Keratinocyte (primary cell): ENCODE measurements around the gene EXOSC9. TPM values are rescaled to one million over a fixed set of nuclear protein-coding genes. Genes with fewer than 3 reads are reported as not detected.

Source experiments
- DNase-seq: peaks from one replicate; pipeline ENCODE4 v3.0.0-alpha.2; 2011; ENCODE audit warnings: low read depth, missing footprints, low spot score
- FAIRE-seq: peaks from 2 replicates; lab custom pipeline; 2011; peaks lifted over from hg19 to GRCh38; lab: Jason Lieb, UNC
- H2AFZ ChIP-seq: 2 replicates; pipeline ENCODE4 v1.6.0; 2012; ENCODE audit warnings: low read length, control low read depth, inconsistent platforms; ENCODE audit not compliant: control insufficient read depth
- H3K27ac ChIP-seq: 2 replicates; pipeline ENCODE4 v1.5.1; 2011; ENCODE audit warnings: low read length; ENCODE audit not compliant: control insufficient read depth, insufficient read depth
- H3K27me3 ChIP-seq: 3 replicates; pipeline ENCODE4 v1.6.0; 2011; ENCODE audit warnings: low read length; ENCODE audit not compliant: control insufficient read depth, insufficient read depth; ENCODE audit errors: extremely low read depth
- H3K36me3 ChIP-seq, 2 experiments: 2 replicates in 1 of 2; 3 replicates in 1 of 2; pipeline ENCODE4 v1.5.1; 2011; ENCODE audit warnings: low read length in 2 of 2, mild to moderate bottlenecking in 1 of 2; ENCODE audit not compliant: control insufficient read depth in 2 of 2, insufficient read depth in 2 of 2; ENCODE audit errors: extremely low read depth in 1 of 2
- H3K4me1 ChIP-seq: 3 replicates; pipeline ENCODE4 v1.5.1; 2011; ENCODE audit warnings: low read length; ENCODE audit not compliant: control insufficient read depth, insufficient read depth; ENCODE audit errors: extremely low read depth
- H3K4me2 ChIP-seq: 3 replicates; pipeline ENCODE4 v1.6.0; 2011; ENCODE audit warnings: low read depth, low read length; ENCODE audit not compliant: control insufficient read depth, insufficient read depth; ENCODE audit errors: extremely low read depth
- H3K4me3 ChIP-seq, 3 experiments: fragments of 200-600 bp in 1 of 3; sonication (generic) in 1 of 3; 2 replicates in 2 of 3; 3 replicates in 1 of 3; pipeline ENCODE4 v1.5.1; 2011 to 2016; ENCODE audit warnings: low read length in 3 of 3, mild to moderate bottlenecking in 3 of 3, control low read depth in 2 of 3, inconsistent platforms in 1 of 3, low read depth in 1 of 3, mixed read lengths in 1 of 3, mixed run types in 1 of 3, moderate library complexity in 1 of 3; ENCODE audit not compliant: control insufficient read depth in 2 of 3, insufficient read depth in 2 of 3; ENCODE audit errors: extremely low read depth in 1 of 3
- H3K79me2 ChIP-seq: 2 replicates; pipeline ENCODE4 v1.6.0; 2012; ENCODE audit warnings: low read length; ENCODE audit not compliant: control insufficient read depth, insufficient read depth
- H3K9ac ChIP-seq: 3 replicates; pipeline ENCODE4 v1.6.0; 2011; ENCODE audit warnings: low read length; ENCODE audit not compliant: control insufficient read depth, insufficient read depth; ENCODE audit errors: extremely low read depth
- H3K9me1 ChIP-seq: 3 replicates; pipeline ENCODE4 v1.6.0; 2011; ENCODE audit warnings: low read length; ENCODE audit not compliant: control insufficient read depth, insufficient read depth; ENCODE audit errors: extremely low read depth
- H3K9me3 ChIP-seq: 2 replicates; pipeline ENCODE4 v1.5.1; 2012; ENCODE audit warnings: low read depth, low read length; ENCODE audit not compliant: control insufficient read depth
- H4K20me1 ChIP-seq: 3 replicates; pipeline ENCODE4 v1.6.0; 2011; ENCODE audit warnings: low read length; ENCODE audit not compliant: control insufficient read depth, insufficient read depth; ENCODE audit errors: extremely low read depth
- CTCF ChIP-seq, 3 experiments: IDR thresholded peaks in 1 of 3; conservative IDR thresholded peaks in 1 of 3; optimal IDR thresholded peaks in 1 of 3; 2 replicates in 2 of 3; 3 replicates in 1 of 3; pipeline versions ENCODE3 to v1.5.1; 2011; ENCODE audit warnings: low read length in 3 of 3, mild to moderate bottlenecking in 3 of 3, moderate library complexity in 2 of 3, control low read depth in 1 of 3, inconsistent platforms in 1 of 3; ENCODE audit not compliant: insufficient read depth in 2 of 3; ENCODE audit errors: extremely low read depth in 1 of 3
- EZH2 ChIP-seq: IDR thresholded peaks from one replicate; pipeline ENCODE4 v1.6.1; 2012; ENCODE audit warnings: inconsistent platforms, mild to moderate bottlenecking, low read length, moderate library complexity
- dilution Hi-C: fragments of 300-500 bp; cut with MboI; formaldehyde crosslinking; loops from one replicate; pipeline ENCODE4 v1.7.0; 2020; ENCODE audit warnings: low sequenced_read_pairs; ENCODE audit not compliant: extremely low pct_ligation_motif_present
- polyA plus RNA-seq, 5 experiments: library from polyadenylated mRNA; depleted of rRNA in 3 of 5; stranded (reverse) in 3 of 5; stranded (forward) in 1 of 5; unstranded in 1 of 5; fragments of >200 nt; gene quantifications; 1 replicate in 1 of 5; 2 replicates in 3 of 5; 3 replicates in 1 of 5; pipeline versions ENCODE4 v1.2.1 to v1.2.3, GENCODE V29; 2011 to 2012; ENCODE audit warnings: missing spikeins in 2 of 5, low read depth in 1 of 5, low replicate concordance in 1 of 5

The EXOSC9 gene
- polyA plus RNA-seq, 1 donor (not counting 4 experiments of a cell fraction or from before 2014, with no cell fraction given), result 35.4 TPM

- Histone ChIP-seq H3K79me2 (no peaks in the 10 kb centered on the region), H3K27me3 (no peaks in the 10 kb centered on the region), H2AFZ (no peak overlapping the region), H4K20me1 (no peaks in the 10 kb centered on the region), H3K27ac (no peak overlapping the region), H3K36me3 (peaks cover 3 to 4% of the 10 kb centered on the region in 2 experiments), H3K4me2 (no peak overlapping the region), H3K9me1 (no peaks in the 10 kb centered on the region), H3K4me1 (no peaks in the 10 kb centered on the region), H3K9me3 (no peaks in the 10 kb centered on the region), H3K9ac (no peak overlapping the region), H3K4me3 (no peak overlapping the region)
- dilution Hi-C loops, result no loop called here
- DNase-seq (no peak), FAIRE-seq (no peak)
- TF ChIP-seq EZH2, result no peak
- no peak for TF ChIP-seq CTCF (optimal IDR thresholded peaks at IDR 0.05 in 1 of 3, IDR thresholded peaks at IDR 0.05 in 1 of 3, conservative IDR thresholded peaks at IDR 0.05 in 1 of 3; ENCODE audit: extremely low read depth in 1 of 3, insufficient read depth in 2 of 3, low read length in 3 of 3)
Measured at GRCh38 chr4:121846662-121847061, 45.5 kb downstream of the EXOSC9 start.

- Histone ChIP-seq H3K4me3 (no peak overlapping the region), H3K9me3 (no peaks in the 10 kb centered on the region), H3K79me2 (no peaks in the 10 kb centered on the region), H3K36me3 (peaks cover 3 to 4% of the 10 kb centered on the region in 2 experiments), H3K4me2 (no peak overlapping the region), H3K27ac (no peak overlapping the region), H4K20me1 (no peaks in the 10 kb centered on the region), H3K27me3 (no peaks in the 10 kb centered on the region), H2AFZ (no peak overlapping the region), H3K4me1 (no peaks in the 10 kb centered on the region), H3K9me1 (no peaks in the 10 kb centered on the region), H3K9ac (no peak overlapping the region)
- dilution Hi-C loops, result no loop called here
- DNase-seq (no peak), FAIRE-seq (no peak)
- TF ChIP-seq EZH2, result no peak
- TF ChIP-seq CTCF (optimal IDR thresholded peaks at IDR 0.05 in 1 of 3, IDR thresholded peaks at IDR 0.05 in 1 of 3, conservative IDR thresholded peaks at IDR 0.05 in 1 of 3; ENCODE audit: extremely low read depth in 1 of 3, insufficient read depth in 2 of 3, low read length in 3 of 3), result no peak
Measured at GRCh38 chr4:121851354-121851753, 50.2 kb downstream of the EXOSC9 start.
